Measurements from ENCODE around the gene ATP11C.

The ATP11C gene

GRCh38 chrX:139803224-139803623, 129.6 kb downstream of the ATP11C start:
- DNase-seq (ENCODE audit: low spot score): no peak

DNA sequence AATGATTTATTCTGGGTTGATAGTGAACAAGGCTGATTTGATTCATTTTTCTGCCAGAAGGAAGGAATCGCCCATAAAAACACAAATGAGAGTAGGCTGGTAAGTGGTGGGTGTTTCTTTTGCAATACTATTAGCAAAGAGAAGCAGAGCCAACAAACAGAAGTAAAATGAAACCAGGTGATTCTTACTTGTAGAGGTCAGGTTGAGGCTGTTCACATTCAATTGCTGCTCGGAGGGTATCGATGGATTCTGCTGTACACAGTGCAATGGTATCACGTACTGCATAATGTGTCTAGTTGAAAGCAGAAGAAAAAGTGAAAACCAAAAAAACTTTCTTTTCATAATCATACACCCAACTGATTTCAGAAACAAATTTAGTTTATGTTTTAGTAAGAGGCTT, 130.8 kb downstream of the ATP11C start:
- DNase-seq (ENCODE audit: low spot score): no peak

DNA sequence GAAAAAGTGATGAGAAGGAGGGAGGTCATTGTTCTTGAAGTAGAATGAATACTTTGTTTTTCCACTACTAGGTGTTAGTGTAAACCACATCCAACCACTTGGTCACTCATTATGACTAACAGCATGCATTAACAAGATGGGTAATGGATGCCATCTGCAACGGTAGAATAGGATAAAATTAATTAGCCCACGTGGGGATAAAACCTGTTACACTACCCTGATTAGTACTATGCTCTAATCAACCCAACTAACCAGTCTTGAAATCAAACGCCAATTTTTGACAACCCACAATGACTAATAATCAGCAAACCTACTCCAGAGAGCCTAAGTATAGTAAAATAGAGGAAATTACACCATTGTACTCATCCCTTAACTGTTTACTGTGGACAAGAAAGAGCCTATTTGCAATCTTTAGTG, 131.4 kb downstream of the ATP11C start:
- no peak for DNase-seq (ENCODE audit: low spot score)

DNA sequence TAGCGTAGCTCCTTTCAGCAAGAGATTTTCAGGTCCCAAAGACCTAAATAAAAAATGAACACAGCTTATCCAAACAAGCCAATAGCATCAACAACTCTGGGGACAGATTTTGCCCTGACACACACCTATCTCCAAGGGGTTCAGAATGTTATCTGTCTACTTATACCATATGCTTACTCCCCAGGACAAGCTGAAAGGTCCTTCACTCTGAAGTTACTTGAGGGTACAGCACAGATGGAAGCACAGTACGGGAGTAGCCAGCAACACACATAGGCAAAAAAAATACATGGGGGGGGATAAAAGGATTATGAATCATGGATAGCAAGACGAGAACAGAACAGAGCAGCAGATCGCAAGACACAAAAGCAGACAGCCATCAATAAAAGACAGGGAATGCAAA, 134.2 kb downstream of the ATP11C start:
- DNase-seq (ENCODE audit: low spot score): no peak

DNA sequence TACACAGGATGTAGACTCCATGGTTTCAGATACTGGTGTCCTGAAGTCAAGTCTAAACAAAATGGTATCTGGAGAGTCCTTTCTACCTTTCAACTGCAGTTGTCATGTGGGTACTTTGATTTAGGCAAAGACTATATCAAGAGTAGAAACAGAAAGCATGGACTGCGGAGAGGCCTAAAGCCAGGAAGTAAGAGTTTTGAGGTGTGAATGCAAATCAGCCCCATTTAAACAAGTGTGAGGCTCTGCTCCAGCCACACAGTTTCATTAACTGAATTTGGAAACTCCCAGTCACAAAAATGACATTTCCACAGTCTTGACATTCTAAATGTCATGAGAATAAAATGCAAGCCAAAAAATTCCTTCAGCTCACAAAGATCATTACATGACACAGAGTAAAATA, 137.7 kb downstream of the ATP11C start:
- no peak for DNase-seq (ENCODE audit: low spot score)

- no peak for DNase-seq (ENCODE audit: low spot score)
These were observed 145.3 kb downstream of the ATP11C start for GRCh38 chrX:139787601-139788000.

- DNase-seq (ENCODE audit: low spot score): no peak
These were observed 148.0 kb downstream of the ATP11C start for GRCh38 chrX:139784807-139785206.

GRCh38 chrX:139783959-139784358, 148.9 kb downstream of the ATP11C start:
- DNase-seq (ENCODE audit: low spot score): no peak

DNA sequence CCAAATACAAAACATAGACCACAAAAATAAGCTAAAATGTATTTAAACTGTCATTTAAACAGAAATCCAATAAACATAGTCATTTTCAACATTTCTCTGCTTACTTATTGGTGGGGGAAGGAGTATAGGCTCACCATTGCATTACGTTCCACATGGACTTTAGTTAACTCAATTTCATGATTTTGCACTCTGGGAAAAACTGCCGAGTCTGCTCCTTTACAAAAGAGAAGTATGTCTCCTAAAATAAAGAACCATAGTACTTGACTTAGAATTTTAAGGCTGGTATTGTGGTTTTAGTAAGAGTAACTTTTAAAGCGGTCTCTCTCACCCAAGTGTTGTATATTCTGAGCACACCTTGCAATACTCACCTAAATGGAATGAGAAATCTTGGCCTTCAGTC, 149.8 kb downstream of the ATP11C start:
- no peak for DNase-seq (ENCODE audit: low spot score)

DNA sequence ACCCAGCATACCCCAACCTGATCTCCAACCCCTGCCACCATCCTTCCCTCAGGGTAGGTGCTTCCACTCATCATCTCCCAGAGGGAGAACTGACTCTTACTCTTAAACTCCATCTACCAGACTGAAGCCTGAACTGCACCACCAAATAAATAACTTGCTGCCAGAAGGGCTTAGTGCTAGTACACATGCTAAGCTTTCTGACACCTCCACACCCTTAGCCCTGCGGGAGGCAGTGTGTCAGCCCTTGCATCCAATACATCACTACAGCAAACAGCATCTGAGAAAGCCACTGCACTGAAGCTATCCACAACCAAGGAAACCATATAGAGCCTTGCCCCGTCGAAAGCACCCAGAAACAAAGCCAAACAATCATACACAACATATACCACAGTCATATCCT, 156.3 kb downstream of the ATP11C start:
- no peak for DNase-seq (ENCODE audit: low spot score)

GRCh38 chrX:139770366-139770765, 162.5 kb downstream of the ATP11C start:
- DNase-seq (ENCODE audit: low spot score): no peak

- no peak for DNase-seq (ENCODE audit: low spot score)
These were observed 166.3 kb downstream of the ATP11C start for GRCh38 chrX:139766545-139766983.

GRCh38 chrX:139762400-139763183, 170.3 kb downstream of the ATP11C start:
- no peak for DNase-seq (ENCODE audit: low spot score)

DNA sequence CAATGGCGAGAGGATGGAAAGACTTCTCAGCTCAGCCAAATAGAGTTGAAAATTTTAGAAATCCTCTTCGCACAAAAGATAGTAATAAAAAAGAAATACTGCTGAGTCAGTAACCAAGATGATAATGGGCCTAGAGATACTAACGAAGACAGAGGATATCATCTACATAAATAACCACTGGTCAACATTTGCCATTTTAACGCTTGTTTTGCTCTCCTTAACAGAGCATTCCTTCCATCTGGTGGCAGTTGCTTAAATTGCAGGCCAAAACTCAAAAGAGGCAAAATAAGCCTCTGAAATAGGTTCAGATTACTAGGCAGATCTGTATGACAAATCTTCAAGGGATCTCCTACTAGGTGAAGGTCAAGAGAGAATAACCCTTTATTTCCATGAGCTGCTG, 173.2 kb downstream of the ATP11C start:
- DNase-seq (ENCODE audit: low spot score): no peak

- DNase-seq (ENCODE audit: low spot score): no peak
These were observed 174.0 kb downstream of the ATP11C start for GRCh38 chrX:139758809-139759208.

- DNase-seq (ENCODE audit: low spot score): no peak
These were observed 174.6 kb downstream of the ATP11C start for GRCh38 chrX:139758250-139758649.

- no peak for DNase-seq (ENCODE audit: low spot score)
These were observed 181.8 kb downstream of the ATP11C start for GRCh38 chrX:139751053-139751452.

DNA sequence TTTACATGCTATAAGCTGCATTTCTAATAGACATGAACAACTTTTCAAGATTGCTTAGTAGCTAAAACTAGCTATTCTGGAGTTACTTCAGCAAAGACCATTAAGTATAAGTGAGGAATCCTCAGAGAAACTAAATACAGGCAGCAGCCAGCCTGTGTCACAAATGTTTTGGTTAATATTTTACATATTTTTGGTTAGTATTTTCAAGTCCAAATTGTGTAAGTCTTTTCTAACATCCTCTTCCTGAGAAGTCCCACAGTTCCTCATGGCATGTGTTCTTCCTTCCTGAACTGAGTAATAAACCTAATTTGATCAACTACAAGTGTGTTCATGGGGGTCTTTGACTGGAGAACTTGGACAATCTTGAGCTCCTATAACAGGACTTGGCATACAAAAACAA, 182.5 kb downstream of the ATP11C start:
- DNase-seq (ENCODE audit: low spot score): no peak

- no peak for DNase-seq (ENCODE audit: low spot score)
These were observed 193.7 kb downstream of the ATP11C start for GRCh38 chrX:139739138-139739537.

- DNase-seq (ENCODE audit: low spot score): no peak
These were observed 194.3 kb downstream of the ATP11C start for GRCh38 chrX:139738581-139738980.

GRCh38 chrX:139736151-139736550, 196.7 kb downstream of the ATP11C start:
- no peak for DNase-seq (ENCODE audit: low spot score)

- DNase-seq (ENCODE audit: low spot score): no peak
These were observed 197.9 kb downstream of the ATP11C start for GRCh38 chrX:139734996-139735395.

DNA sequence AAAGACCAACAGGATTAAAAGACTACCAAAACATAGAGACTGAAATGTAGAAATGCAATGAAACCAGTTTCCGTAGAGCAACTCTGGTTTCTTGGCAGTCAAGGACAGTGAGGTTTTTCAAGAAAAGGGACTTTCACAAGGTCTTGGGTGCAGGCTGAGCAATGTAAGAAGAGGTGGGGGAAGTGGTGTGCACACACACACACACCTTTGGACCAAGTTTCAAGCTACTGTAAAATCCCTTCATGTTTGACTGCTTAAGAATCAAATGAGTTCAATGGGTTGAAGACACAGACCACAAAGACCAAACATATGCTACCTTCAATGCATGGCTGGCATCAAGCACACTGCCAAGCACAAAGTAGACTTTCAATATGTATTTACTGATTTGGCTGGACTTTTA, 207.1 kb downstream of the ATP11C start:
- DNase-seq (ENCODE audit: low spot score): no peak

GRCh38 chrX:139724626-139725025, 208.2 kb downstream of the ATP11C start:
- no peak for DNase-seq (ENCODE audit: low spot score)

Data from hepatic stellate cell (primary cell).